ENCODE measurements around the gene ITGB4.

Gene ITGB4

GRCh38 chr17:75733471-75733870, 12.2 kb downstream of the ITGB4 start:
- no peak for DNase-seq

DNA sequence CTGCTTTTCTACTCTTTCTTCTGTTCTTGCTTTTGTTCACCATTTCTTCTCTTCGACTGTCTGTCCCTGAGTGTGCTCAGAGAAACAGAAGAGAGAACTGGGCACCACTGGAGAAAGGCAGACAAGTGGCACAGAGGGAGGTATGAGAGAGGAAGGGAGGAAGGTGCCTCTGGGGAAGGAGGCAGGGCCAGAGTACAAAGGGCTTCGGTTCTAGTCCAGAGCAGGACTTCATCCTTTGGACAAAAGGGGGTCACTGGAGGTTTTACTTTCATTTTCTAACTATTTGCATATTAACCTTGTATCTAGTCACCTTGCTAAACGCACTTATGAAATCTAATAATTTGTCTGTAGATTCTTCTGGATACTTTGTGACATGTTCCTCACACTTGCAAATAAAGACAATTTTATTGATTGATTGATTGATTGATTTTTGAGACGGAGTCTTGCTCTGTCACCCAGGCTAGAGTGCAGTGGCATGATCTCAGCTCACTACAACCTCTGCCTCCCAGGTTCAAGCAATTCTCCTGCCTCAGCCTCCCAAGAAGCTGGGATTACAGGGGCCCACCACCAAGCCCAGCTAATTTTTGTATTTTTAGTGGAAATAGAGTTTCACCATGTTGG, 13.5 kb downstream of the ITGB4 start:
- no peak for DNase-seq

DNA sequence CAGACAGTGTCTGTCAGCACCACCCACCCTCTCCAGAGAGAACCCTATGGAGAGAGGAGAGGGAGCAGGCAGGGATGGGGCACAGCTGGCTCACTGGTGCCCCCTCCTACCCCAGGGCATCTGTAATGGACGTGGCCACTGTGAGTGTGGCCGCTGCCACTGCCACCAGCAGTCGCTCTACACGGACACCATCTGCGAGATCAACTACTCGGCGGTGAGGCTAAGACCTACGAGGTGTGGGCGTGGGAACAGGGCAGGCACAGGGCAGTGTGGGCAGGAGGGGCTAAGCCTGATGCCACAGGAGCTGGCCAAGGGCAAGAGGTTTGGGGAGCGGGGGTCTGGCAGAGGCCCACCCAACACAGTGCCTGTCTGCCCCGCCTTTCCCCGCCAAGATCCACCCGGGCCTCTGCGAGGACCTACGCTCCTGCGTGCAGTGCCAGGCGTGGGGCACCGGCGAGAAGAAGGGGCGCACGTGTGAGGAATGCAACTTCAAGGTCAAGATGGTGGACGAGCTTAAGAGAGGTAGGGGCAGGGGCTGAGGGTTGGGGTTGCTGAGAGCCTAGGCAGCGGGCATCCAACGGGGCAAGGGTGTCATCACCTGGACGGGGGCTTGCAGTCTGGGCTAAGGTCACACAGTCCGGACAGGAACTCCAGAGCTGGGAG, 15.0 kb downstream of the ITGB4 start:
- DNase-seq = no peak

DNA sequence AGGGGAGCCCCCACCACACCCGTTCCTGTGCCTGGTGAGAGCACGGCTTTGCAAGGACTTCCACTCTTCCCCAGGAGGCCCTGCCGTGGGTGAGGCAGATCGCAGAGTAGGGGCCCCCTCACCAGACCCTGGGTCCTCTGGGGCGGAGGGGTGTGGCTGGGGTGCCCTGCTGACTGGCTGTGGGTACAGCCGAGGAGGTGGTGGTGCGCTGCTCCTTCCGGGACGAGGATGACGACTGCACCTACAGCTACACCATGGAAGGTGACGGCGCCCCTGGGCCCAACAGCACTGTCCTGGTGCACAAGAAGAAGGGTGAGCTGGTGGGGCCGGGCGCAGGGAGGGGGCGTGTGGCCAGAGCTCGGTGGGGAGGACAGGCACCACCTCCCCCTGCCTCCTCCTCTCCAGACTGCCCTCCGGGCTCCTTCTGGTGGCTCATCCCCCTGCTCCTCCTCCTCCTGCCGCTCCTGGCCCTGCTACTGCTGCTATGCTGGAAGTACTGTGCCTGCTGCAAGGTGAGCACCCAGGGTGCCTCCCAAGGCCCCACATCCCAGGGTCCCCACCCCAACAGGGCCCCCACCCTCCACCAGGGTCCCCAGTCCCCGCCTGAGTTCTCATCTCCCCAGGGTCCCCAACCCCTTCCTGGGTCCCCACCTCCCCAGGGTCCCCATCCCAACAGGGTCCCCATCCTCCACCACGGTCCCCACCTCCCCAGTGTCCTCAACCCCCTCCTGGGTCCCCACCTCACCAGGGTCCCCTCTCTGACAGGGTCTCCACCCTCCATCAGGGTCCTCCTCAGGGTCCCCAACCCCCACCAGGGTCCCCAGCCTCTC, 16.1 kb downstream of the ITGB4 start:
- DNase-seq = no peak

DNA sequence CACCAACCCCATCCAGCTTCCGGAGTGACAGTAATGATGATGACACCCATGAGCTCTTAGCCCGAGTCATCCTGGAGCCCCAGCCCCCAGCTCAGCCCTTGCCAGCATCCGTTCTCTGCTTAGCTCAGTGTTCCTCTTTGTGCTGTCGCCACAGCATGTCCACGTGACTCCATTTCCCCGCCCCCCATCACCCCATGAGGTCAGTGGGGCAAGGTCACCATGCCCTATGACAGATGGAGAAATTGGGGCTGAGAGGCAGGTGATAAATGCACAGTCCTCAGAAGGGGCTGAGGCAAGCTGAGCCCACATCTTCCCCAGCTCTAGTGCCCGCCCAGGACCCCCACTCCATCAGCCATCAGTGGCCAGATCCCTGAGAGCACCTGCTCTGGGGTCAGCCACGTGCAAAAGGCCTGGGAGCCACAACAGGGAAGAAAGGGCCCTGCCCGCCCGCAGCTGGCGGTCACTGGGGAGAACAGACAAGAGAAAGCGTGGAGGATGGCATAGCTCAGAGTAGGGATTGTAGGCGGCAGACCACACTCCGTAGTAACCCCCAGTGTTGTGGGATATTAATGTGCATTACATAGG, 17.1 kb downstream of the ITGB4 start:
- no peak for DNase-seq

- DNase-seq = no peak
Measured at GRCh38 chr17:75739174-75739573, 17.9 kb downstream of the ITGB4 start.

GRCh38 chr17:75739801-75740200, 18.5 kb downstream of the ITGB4 start:
- DNase-seq = no peak

DNA sequence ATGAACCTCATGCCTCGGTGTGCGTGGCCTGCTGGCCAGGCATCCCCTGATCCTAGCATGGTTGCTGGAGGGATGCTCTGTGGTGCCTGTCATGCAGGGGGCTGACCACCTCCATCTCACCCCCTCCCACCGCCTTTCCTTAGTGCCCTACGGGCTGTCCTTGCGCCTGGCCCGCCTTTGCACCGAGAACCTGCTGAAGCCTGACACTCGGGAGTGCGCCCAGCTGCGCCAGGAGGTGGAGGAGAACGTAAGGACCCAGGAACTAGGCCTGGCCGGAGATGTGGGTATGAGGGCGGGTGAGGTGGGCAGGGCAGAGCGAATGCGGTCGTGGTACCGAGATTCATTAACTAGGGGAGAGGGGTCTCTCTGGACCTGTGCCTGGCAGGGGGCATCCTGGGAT, 19.0 kb downstream of the ITGB4 start:
- no peak for DNase-seq

DNA sequence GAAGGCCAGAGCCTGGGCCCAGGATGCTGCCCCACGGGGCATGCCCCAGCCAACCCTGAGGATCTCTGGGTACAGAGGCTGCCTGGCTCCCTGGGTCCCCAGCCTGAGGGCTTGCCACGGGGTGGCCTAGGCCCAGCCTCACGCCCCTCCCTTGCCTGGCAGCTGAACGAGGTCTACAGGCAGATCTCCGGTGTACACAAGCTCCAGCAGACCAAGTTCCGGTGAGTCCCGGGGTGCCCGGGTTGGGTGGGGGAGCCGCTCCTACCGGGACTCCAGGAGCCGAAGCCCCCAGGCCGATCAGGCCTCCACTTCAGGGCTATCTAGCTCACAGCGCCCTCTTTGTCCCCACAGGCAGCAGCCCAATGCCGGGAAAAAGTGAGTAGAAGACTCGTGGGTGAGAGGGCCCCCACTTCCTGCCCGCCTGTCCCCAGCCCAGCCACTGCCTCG, 19.4 kb downstream of the ITGB4 start:
- no peak for DNase-seq

DNA sequence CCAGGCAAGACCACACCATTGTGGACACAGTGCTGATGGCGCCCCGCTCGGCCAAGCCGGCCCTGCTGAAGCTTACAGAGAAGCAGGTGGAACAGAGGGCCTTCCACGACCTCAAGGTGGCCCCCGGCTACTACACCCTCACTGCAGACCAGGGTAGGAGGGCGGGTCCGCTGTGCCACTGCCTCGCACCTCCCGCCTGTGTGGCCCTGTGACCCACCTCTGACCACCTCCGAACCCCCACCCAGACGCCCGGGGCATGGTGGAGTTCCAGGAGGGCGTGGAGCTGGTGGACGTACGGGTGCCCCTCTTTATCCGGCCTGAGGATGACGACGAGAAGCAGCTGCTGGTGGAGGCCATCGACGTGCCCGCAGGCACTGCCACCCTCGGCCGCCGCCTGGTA, 21.1 kb downstream of the ITGB4 start:
- no peak for DNase-seq

DNA sequence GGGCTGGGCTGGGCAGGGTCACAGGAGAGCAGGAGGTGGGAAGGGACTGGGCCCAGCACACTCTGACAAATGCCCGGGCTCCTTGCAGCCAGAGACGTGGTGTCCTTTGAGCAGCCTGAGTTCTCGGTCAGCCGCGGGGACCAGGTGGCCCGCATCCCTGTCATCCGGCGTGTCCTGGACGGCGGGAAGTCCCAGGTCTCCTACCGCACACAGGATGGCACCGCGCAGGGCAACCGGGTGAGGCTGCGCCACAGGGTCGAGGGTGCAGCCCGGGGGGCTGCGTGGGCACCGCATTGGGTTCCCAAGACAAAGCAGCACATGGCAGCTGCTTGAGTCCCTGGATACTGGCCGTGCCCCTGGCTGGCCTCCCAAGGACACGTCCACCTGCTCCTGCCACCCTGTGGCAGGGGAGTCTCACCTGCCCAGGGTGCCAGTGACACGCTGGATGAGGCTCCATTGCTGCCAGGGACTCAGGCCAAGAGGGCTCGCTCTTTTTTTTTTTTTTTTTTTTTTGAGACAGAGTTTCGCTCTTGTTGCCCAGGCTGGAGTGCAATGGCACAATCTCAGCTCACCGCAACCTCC, 22.5 kb downstream of the ITGB4 start:
- no peak for DNase-seq

- no peak for DNase-seq
Measured at GRCh38 chr17:75748706-75749105, 27.4 kb downstream of the ITGB4 start.

DNA sequence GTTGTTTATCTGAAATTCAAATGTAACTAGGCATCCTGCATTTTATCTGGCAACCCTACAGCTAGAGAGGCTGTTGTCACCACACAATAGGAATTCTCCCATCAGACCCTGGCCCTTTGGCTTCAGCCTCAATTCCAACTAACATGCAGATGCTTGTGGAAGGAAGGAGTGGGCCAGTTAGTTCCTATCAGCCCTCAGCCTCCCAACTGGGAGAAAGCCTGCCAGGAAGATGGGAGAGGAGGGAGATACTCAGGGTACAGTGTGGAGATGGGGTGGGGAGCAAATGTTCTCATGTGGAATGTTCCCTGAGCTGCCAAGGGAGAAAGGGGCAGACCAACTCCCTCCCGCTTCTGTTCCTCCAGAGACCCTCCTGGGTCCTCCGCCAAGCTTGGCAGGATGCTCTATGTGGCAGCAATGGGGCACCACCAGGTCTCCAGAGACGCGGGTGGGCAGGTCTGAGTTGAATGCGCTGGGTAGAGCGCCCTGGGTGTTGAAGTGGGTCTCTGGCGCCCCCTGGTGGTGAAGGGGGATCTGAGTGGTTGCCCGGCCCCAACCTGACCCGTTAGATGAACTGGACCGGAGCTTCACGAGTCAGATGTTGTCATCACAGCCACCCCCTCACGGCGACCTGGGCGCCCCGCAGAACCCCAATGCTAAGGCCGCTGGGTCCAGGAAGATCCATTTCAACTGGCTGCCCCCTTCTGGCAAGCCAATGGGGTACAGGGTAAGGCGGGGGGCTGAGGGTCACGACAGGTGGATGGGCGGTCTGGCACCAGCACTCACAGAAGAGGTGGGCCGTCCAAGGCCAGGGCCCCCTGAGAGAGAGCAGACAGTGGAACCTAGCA, 28.5 kb downstream of the ITGB4 start:
- peak; percentile 98 for DNase-seq

- no peak for DNase-seq
Measured at GRCh38 chr17:75750661-75751423, 29.6 kb downstream of the ITGB4 start.

GRCh38 chr17:75751676-75752404, 30.6 kb downstream of the ITGB4 start:
- no peak for DNase-seq

- DNase-seq = no peak
Measured at GRCh38 chr17:75752405-75752709, 31.1 kb downstream of the ITGB4 start.

DNA sequence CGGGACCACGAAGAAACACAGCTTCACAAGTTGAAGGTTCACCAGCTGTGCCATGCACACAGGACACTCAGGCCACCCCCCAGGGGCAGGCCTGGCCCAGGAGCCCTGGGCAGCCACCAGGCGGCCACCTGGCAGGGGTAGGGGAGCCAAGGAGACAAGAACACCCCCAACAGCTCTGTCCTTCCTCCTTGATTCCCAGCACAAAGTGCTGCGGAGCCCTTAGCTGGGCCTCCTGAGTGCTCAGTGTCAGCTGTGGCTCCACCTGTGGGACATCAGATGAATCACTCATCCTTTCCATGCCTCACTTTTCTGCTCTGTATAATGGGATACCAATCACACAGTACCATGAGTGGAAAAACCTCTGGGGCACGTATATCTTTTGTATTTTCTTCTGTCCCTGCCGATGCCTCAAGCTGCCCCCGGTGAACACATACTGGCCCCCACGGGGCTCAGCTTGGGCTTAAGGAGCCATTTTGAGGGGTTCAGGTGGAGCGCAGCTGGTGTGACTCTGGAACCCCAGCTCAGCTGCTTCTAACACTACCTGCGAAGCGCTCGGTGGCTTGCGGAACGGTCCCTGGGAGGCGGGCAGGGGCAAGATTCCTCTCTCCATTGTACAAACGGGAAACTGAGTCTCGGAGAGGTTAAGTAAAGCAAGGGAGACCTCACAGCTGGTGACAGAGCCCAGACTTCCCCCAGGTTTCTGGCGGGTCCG, 31.7 kb downstream of the ITGB4 start:
- DNase-seq = peak; percentile 61

DNA sequence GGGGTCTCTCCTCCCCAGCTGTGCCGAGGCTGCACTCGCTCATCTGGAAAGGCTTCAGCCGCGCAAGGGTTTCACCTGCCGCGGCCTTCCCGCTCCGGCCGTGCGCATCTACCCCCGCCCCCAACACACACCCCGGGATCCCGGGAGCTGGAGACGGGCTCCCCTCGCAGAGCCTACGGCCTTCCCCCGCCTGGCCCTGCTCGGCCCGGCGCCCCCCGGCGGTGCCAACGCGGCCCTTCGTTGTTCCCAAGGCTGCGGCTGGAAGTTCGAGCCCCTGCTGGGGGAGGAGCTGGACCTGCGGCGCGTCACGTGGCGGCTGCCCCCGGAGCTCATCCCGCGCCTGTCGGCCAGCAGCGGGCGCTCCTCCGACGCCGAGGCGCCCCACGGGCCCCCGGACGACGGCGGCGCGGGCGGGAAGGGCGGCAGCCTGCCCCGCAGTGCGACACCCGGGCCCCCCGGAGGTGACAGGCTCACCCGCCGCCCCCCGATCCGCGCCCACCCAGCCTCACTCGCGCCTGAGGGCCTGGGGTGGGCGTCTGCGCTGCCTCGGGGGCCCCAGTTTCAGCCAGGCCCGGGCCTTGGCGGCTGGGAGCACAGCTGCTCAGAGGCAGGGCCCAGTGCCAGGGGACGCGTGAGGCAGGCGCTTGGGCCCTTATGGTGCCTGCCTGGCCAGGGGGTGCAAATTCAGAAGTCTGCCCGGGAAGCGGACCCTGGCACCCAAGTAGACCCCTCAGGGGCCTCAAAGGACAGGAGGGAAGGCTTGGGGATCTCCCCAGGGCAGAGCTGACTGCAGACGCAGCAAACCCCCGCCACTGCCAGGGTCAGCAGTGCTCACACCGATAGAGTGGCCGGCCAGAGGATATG, 32.5 kb downstream of the ITGB4 start:
- peak; percentile 90 for DNase-seq
